Peyer's patch (tissue), 4 donors: ENCODE measurements around the gene KCP.

ENCODE experiments used
- POLR2A ChIP-seq, 2 donors: fragments of 450-650 bp; IDR thresholded peaks; one replicate each; pipeline ENCODE4 v1.5.1; 2017; ENCODE audit warnings: antibody characterized with exemption in 2 of 2, mild to moderate bottlenecking in 2 of 2, moderate library complexity in 2 of 2
- TF ChIP-seq, protein P1 (sequence below), 6 experiments: fragments of 450-650 bp in 4 of 6; fragments of 200-600 bp in 2 of 6; sonication (generic) in 1 of 6; IDR thresholded peaks; one replicate each; pipeline ENCODE4 v1.5.1; 2017 to 2019; ENCODE audit warnings: antibody characterized with exemption in 6 of 6, mild to moderate bottlenecking in 3 of 6, moderate library complexity in 1 of 6

DNA sequence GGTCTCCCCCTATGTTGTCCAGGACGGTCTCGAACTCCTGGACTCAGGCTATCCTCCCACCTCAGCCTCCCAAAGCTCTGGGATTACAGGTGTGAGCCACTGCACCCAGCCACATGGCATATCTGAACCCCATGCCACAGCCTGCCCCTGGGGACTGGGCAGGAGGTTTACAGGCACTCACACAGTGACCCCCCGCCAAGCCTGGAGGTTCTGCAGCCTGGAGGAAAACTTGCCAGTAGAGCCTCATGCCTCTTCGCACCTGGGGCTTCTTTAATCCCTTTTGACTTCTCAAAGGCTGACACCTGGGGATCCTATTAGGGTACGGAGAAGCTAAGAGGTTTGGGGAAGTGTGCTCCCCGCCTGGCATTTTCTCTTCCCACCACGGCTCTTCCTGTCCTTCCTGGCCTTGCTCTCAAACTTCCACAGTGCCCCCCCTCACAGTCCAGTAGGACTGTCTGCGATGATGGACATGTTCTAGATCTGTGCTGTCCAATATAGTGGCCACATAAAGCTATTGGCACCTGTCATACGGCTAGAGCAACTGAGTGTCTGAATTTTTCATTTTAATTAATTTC, 11.4 kb upstream of the KCP start:
- TF ChIP-seq, protein P1, sequence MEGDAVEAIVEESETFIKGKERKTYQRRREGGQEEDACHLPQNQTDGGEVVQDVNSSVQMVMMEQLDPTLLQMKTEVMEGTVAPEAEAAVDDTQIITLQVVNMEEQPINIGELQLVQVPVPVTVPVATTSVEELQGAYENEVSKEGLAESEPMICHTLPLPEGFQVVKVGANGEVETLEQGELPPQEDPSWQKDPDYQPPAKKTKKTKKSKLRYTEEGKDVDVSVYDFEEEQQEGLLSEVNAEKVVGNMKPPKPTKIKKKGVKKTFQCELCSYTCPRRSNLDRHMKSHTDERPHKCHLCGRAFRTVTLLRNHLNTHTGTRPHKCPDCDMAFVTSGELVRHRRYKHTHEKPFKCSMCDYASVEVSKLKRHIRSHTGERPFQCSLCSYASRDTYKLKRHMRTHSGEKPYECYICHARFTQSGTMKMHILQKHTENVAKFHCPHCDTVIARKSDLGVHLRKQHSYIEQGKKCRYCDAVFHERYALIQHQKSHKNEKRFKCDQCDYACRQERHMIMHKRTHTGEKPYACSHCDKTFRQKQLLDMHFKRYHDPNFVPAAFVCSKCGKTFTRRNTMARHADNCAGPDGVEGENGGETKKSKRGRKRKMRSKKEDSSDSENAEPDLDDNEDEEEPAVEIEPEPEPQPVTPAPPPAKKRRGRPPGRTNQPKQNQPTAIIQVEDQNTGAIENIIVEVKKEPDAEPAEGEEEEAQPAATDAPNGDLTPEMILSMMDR (IDR thresholded peaks at IDR 0.05): no peak
- no peak for TF ChIP-seq POLR2A (IDR thresholded peaks at IDR 0.05)
